HAP-1 (cell line): ENCODE data around the gene MRE11.

Experiments
- DNase-seq, 2 experiments: peaks; one replicate each; pipeline ENCODE4 v3.0.0-alpha.2; 2016 to 2020; ENCODE audit warnings: low spot score in 2 of 2
- H3K27me3 ChIP-seq: fragments of 250-450 bp; sonication (Bioruptor Pico); 2 replicates; pipeline ENCODE4 v1.5.1; 2020; ENCODE audit warnings: low read depth, mild to moderate bottlenecking, moderate library complexity
- H3K36me3 ChIP-seq: fragments of 250-450 bp; sonication (Bioruptor Pico); replicated peaks from 2 replicates; pipeline ENCODE4 v1.5.1; 2020; ENCODE audit warnings: mild to moderate bottlenecking
- H3K4me1 ChIP-seq: fragments of 250-450 bp; sonication (Bioruptor Pico); 2 replicates; pipeline ENCODE4 v1.5.1; 2020; ENCODE audit warnings: mild to moderate bottlenecking
- H3K4me3 ChIP-seq: fragments of 250-450 bp; sonication (Bioruptor Pico); 2 replicates; pipeline ENCODE4 v1.5.1; 2020; ENCODE audit warnings: mild to moderate bottlenecking, moderate library complexity
- H3K9me3 ChIP-seq: fragments of 250-450 bp; sonication (Bioruptor Pico); 2 replicates; pipeline ENCODE4 v1.5.1; 2020; ENCODE audit warnings: mild to moderate bottlenecking, moderate library complexity
- in situ Hi-C: fragments of 300-500 bp; cut with MboI; formaldehyde crosslinking; loops from 3 replicates; pipeline ENCODE4 v1.14.3; 2020; ENCODE audit warnings: low sequenced_read_pairs, inconsistent platforms, mixed read lengths

MRE11 gene

DNA sequence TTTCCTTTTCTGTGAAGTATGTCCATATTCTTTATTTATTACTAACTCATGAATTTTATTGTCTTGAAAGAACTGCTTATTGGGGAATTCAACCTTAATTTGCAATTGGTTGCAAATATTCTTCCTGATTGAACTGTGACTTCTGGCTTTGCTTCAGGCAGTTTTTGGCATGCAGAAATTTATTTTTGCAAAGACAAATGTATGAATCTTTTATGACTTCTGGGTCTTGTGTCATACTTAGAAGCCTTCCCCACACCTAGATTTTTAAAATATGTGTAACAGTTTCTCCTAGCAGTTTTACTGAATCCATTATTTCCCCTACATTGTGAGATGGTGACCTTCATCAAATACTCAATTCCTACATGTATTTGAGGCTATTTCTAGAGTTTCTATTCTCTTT lies 12.3 kb downstream of the MRE11 start:
- no peak for DNase-seq
- Histone ChIP-seq H3K4me3 (no peak overlapping the region), H3K36me3 (peaks cover 39% of the 10 kb centered on the region), H3K27me3 (no peaks in the 10 kb centered on the region), H3K4me1 (no peaks in the 10 kb centered on the region), H3K9me3 (no peaks in the 10 kb centered on the region)
- in situ Hi-C loops = no loop called here

GRCh38 chr11:94477624-94478023 lies 16.0 kb downstream of the MRE11 start:
- Histone ChIP-seq H3K4me3 (no peak overlapping the region), H3K9me3 (no peaks in the 10 kb centered on the region), H3K27me3 (no peaks in the 10 kb centered on the region), H3K36me3 (peaks cover 24% of the 10 kb centered on the region), H3K4me1 (no peaks in the 10 kb centered on the region)
- DNase-seq = no peak
- in situ Hi-C loops = no loop called here

GRCh38 chr11:94472916-94473799 lies 20.5 kb downstream of the MRE11 start:
- in situ Hi-C loops = no loop called here
- Histone ChIP-seq H3K9me3 (no peaks in the 10 kb centered on the region), H3K4me1 (no peaks in the 10 kb centered on the region), H3K27me3 (no peaks in the 10 kb centered on the region), H3K4me3 (no peak overlapping the region), H3K36me3 (peaks cover 7% of the 10 kb centered on the region)
- no peak for DNase-seq

- no peaks in the 10 kb centered on the region for H3K4me1 ChIP-seq
- no peak overlapping the region for H3K4me3 ChIP-seq
- H3K9me3 ChIP-seq = no peaks in the 10 kb centered on the region
- no peaks in the 10 kb centered on the region for H3K27me3 ChIP-seq
- in situ Hi-C loops = no loop called here
- H3K36me3 ChIP-seq = peaks cover 7% of the 10 kb centered on the region
- DNase-seq = no peak
These were observed 24.2 kb downstream of the MRE11 start for GRCh38 chr11:94469416-94469815.

DNA sequence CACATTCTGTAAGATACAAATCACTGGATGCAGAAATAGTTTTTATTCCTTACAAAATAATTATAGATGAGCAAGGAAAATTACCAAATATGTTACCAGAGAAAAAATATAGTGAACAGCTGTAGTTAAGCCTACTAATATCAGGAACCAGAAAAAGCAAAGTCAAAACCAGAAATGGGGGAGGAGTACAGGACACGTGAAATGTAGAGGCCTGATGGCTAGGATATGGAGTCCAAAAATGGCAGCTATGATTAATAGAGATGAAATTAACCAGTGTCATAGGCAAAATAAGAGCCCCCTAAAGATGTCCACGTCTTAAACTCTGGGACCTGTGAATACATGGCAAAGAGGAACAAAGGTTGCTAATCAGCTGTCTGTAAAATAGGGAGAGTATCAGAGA lies 34.1 kb downstream of the MRE11 start:
- H3K27me3 ChIP-seq = no peaks in the 10 kb centered on the region
- H3K4me3 ChIP-seq = no peak overlapping the region
- DNase-seq = no peak
- in situ Hi-C loops = no loop called here
- no peaks in the 10 kb centered on the region for H3K9me3 ChIP-seq
- no peaks in the 10 kb centered on the region for H3K4me1 ChIP-seq
- peaks cover 15% of the 10 kb centered on the region for H3K36me3 ChIP-seq

DNA sequence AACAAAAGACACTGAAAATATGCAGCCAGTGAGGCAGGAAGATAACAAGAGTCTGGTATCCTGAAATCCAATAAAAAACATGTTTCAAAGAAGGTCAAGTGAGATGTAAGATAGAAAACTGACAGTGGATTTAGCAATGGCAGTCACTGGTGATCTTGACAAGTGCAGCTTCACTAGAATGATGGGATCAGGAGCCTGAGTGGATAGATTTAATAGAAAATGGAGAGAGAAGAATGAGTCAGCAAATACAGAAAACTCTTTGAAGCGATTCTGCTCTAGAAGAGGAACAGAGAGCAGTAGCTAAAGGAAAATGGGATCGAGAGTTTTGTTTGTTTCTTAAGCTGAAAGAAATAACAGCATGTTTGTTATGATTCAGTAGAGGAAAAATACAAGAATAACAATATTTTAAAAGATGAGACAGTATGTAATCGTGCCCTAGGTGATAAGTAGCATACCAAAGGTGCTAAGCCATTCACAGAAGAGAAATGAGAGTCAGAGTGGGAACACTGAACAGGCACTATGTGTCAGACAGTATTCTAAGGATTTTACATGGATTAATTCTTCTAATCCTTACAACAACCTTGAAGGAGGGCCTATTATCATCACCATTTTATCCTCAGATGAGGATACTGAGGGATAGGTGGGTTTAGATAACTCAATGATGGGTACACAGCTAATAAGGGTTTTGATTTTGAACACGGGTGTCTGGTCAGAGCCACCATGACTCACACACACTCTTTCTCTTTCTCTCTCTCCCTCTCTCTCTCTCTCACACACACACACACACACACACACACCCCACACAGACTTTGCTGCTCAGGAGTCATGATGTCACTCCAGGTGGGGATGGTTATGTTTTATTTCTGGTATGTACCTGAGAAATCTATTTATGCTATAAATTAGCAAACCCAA lies 36.3 kb downstream of the MRE11 start:
- in situ Hi-C loops = no loop called here
- H3K27me3 ChIP-seq = no peaks in the 10 kb centered on the region
- H3K9me3 ChIP-seq = no peaks in the 10 kb centered on the region
- peaks cover 15% of the 10 kb centered on the region for H3K36me3 ChIP-seq
- DNase-seq = no peak
- no peak overlapping the region for H3K4me3 ChIP-seq
- H3K4me1 ChIP-seq = no peaks in the 10 kb centered on the region

DNA sequence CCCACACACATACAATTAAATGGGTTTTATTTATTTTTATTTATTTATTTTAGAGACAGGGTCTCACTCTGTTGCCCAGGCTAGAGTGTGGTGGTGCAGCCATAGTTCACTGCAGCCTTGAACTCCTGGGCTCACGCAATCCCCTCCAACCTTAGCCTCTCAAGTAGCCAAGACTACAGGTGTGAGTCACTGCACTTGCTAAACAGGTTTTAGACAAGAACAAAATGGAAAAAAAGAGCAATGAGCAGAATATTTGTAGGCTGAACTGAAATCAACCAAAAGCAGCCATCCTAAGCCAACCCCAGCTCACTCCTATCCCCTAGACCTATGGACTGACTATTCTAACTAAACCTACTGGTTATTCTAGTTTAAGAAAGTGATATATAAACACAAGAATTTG lies 37.8 kb downstream of the MRE11 start:
- Histone ChIP-seq H3K4me1 (no peaks in the 10 kb centered on the region), H3K36me3 (peaks cover 14% of the 10 kb centered on the region), H3K4me3 (no peak overlapping the region), H3K9me3 (no peaks in the 10 kb centered on the region), H3K27me3 (no peaks in the 10 kb centered on the region)
- no peak for DNase-seq
- in situ Hi-C loops = no loop called here

GRCh38 chr11:94454301-94454700 lies 39.3 kb downstream of the MRE11 start:
- DNase-seq = no peak
- in situ Hi-C loops = no loop called here
- no peaks in the 10 kb centered on the region for H3K4me1 ChIP-seq
- no peaks in the 10 kb centered on the region for H3K9me3 ChIP-seq
- H3K36me3 ChIP-seq = peaks cover 4% of the 10 kb centered on the region
- no peak overlapping the region for H3K4me3 ChIP-seq
- no peaks in the 10 kb centered on the region for H3K27me3 ChIP-seq

GRCh38 chr11:94452988-94453387 lies 40.7 kb downstream of the MRE11 start:
- Histone ChIP-seq H3K4me3 (no peak overlapping the region), H3K27me3 (no peaks in the 10 kb centered on the region), H3K9me3 (no peaks in the 10 kb centered on the region), H3K4me1 (no peaks in the 10 kb centered on the region), H3K36me3 (peaks cover 3% of the 10 kb centered on the region; the same call in 1 of the 2 replicates)
- in situ Hi-C loops = no loop called here
- DNase-seq = no peak

DNA sequence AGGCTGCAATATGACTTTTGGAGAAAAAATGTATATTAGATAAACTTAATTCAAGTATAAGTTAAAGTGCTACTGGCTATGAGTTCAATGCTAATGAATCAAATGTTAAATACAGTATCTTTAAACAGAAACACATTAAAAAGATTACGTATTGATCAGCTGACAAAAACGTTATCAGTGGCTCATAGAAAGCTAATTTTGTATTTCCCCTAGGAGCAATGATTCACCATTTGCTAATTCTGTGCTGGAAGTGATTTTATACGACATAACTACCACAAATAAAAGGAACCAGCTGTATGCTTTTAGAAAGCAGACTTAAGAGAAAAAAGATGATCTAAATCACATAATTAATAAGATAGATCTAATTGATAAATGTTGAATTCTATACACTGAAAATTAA lies 43.6 kb downstream of the MRE11 start:
- Histone ChIP-seq H3K4me1 (no peaks in the 10 kb centered on the region), H3K36me3 (peaks cover 17% of the 10 kb centered on the region), H3K4me3 (no peak overlapping the region), H3K9me3 (no peaks in the 10 kb centered on the region), H3K27me3 (no peaks in the 10 kb centered on the region)
- DNase-seq = no peak
- in situ Hi-C loops = no loop called here

GRCh38 chr11:94449437-94449836 lies 44.2 kb downstream of the MRE11 start:
- Histone ChIP-seq H3K9me3 (no peaks in the 10 kb centered on the region), H3K36me3 (peaks cover 20% of the 10 kb centered on the region), H3K27me3 (no peaks in the 10 kb centered on the region), H3K4me3 (no peak overlapping the region), H3K4me1 (no peaks in the 10 kb centered on the region)
- DNase-seq = no peak
- in situ Hi-C loops = no loop called here

DNA sequence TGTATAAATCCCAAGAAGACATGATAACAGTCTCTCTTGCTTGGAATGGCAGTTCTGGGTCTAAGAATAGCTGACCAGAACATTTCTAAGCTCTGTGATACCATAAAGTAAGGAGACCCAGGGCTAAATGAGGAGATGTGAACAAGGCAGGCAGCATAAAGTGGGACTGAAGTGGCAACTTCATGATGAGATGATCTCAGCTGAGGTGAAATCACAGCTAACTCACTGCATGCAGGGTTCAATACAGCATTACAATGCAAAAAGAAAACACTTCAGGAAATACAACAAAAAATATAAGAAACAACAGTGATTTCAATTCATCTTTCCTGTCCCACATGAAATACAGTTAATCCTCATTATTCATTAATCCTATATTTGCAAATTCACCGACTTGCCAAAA lies 44.6 kb downstream of the MRE11 start:
- Histone ChIP-seq H3K4me1 (no peaks in the 10 kb centered on the region), H3K27me3 (no peaks in the 10 kb centered on the region)
- in situ Hi-C loops = no loop called here

DNA sequence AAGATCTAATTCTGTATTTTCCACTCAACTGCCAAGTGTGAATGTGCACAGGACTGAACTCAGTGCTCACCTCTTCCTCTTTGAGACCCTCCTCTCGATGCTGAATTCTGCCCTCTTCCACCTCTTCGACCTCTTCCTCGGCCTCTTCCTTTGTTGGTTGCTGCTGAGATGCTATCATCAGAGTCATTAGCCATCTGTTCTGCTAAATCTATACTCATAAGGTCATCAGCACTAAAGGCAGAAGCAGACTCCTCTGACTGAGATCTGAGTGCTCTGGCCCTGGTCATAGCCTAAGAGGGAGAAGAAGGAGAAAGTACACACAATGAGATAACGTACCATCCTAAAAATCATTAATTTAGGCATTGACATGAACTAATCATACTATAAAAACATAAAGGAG lies 46.5 kb downstream of the MRE11 start:
- in situ Hi-C loops = no loop called here

More for the DNA sequence above, 44.6 kb downstream of the MRE11 start:
- H3K4me3 ChIP-seq = no peak overlapping the region
- no peaks in the 10 kb centered on the region for H3K9me3 ChIP-seq
- peaks cover 23% of the 10 kb centered on the region for H3K36me3 ChIP-seq
- no peak for DNase-seq

GRCh38 chr11:94445641-94446040 lies 48.0 kb downstream of the MRE11 start:
- Histone ChIP-seq H3K36me3 (peaks cover 26% of the 10 kb centered on the region), H3K4me1 (no peaks in the 10 kb centered on the region), H3K4me3 (no peak overlapping the region), H3K27me3 (no peaks in the 10 kb centered on the region), H3K9me3 (no peaks in the 10 kb centered on the region)
- DNase-seq = no peak
- in situ Hi-C loops = no loop called here

More for the DNA sequence above, 46.5 kb downstream of the MRE11 start:
- no peak for DNase-seq
- H3K4me1 ChIP-seq = no peaks in the 10 kb centered on the region
- H3K36me3 ChIP-seq = peaks cover 26% of the 10 kb centered on the region
- no peaks in the 10 kb centered on the region for H3K27me3 ChIP-seq
- H3K4me3 ChIP-seq = no peak overlapping the region
- no peaks in the 10 kb centered on the region for H3K9me3 ChIP-seq
